Adrenal gland (tissue), 12 donors: ENCODE results near the gene VIPR2. TPM values are rescaled to one million over a fixed set of nuclear protein-coding genes. Genes with fewer than 3 reads are reported as not detected.

ENCODE experiments used
- DNase-seq, 7 donors: peaks; one replicate each; pipeline ENCODE4 v3.0.0-alpha.2; 2019 to 2020
- H3K27ac ChIP-seq, 5 donors: fragments of 200-600 bp; sonication (generic) in 4 of 5; 1 replicate in 3 of 5; 2 replicates in 2 of 5; pipeline versions ENCODE4 v1.5.1 to v1.8.0; 2016 to 2020; ENCODE audit warnings: mild to moderate bottlenecking in 1 of 5
- H3K27me3 ChIP-seq: fragments of 200-600 bp; 2 replicates; pipeline ENCODE4 v1.8.0; 2021
- H3K36me3 ChIP-seq, 2 donors: fragments of 200-600 bp; replicated peaks in 1 of 2; 1 replicate in 1 of 2; 2 replicates in 1 of 2; pipeline versions ENCODE4 v1.5.1 to v1.8.0; 2018 to 2022
- H3K4me1 ChIP-seq, 2 donors: fragments of 200-600 bp; replicated peaks in 1 of 2; 1 replicate in 1 of 2; 2 replicates in 1 of 2; pipeline versions ENCODE4 v1.5.1 to v1.8.0; 2018 to 2021
- H3K4me3 ChIP-seq, 4 donors: fragments of 200-600 bp; sonication (generic) in 3 of 4; one replicate each; pipeline ENCODE4 v1.5.1; 2016 to 2018
- H3K9me3 ChIP-seq, 3 donors: fragments of 200-600 bp; sonication (generic) in 1 of 3; replicated peaks in 1 of 3; 1 replicate in 2 of 3; 2 replicates in 1 of 3; pipeline versions ENCODE4 v1.5.1 to v1.8.0; 2016 to 2021
- POLR2A ChIP-seq, 2 donors: fragments of 450-650 bp; IDR thresholded peaks; one replicate each; pipeline ENCODE4 v1.6.1; 2017; ENCODE audit warnings: antibody characterized with exemption in 2 of 2, mild to moderate bottlenecking in 2 of 2, moderate library complexity in 1 of 2
- WGBS, 4 donors: extraction: QIAGEN DNeasy Blood & Tissue Kit in 2 of 4; methylation state at CpG; one replicate each; pipeline versions ENCODE4 v1.1.5 to v1.1.7; 2013 to 2017; 5-methylcytosine and 5-hydroxymethylcytosine counted together
- intact Hi-C, 2 donors: fragments of 100-400 bp; cut with DNase I; formaldehyde crosslinking; loops; one replicate each; pipeline versions ENCODE4 v1.14.1 to v1.15.0; 2022 to 2023
- polyA plus RNA-seq, 3 donors: library from polyadenylated mRNA; stranded (reverse); fragments of 200-250 nt in 2 of 3; fragments of 350-450 nt in 1 of 3; fragmentation: Illumina TruSeq in 1 of 3; extraction: RNeasy Lipid Tissue Mini Kit (QIAGEN cat#74804) in 1 of 3; gene quantifications; one replicate each; pipeline ENCODE4 v1.2.3, GENCODE V29; 2013 to 2014
- total RNA-seq, 9 donors: library from RNA; depleted of rRNA in 4 of 9; stranded (reverse); fragments of >200 nt in 4 of 9; fragments of 120-200 nt in 1 of 9; fragmentation: NEBNext Ultra II Directional in 1 of 9; extraction: Animal tissue kit (Norgen Biotek cat#: 25700) in 1 of 9; gene quantifications; one replicate each; pipeline versions ENCODE4 v1.1.0 to v1.2.4, GENCODE V29; 2013 to 2023
- TF ChIP-seq, protein P1 (sequence below), 6 experiments: fragments of 450-650 bp in 4 of 6; fragments of 200-600 bp in 2 of 6; sonication (generic) in 1 of 6; IDR thresholded peaks; 1 replicate in 5 of 6; 2 replicates in 1 of 6; pipeline versions ENCODE4 v1.5.1 to v1.8.0; 2016 to 2021; ENCODE audit warnings: antibody characterized with exemption in 6 of 6, mild to moderate bottlenecking in 2 of 6, moderate library complexity in 1 of 6
- donor health status: healthy with polysubstance abuse.
- donor health status: Bipolar disorder and iron deficiency.
- donor health status: DM: yes; HTN: yes; CAD: no.
- donor health status: DM: no; HTN: no; CAD: no.
- donor health status: DM: no; HTN: no; CAD: no.
- donor health status: DM: yes; HTN: yes; CAD: no.

Gene VIPR2
- total and polyA plus RNA-seq, 12 donors: 0.06 to 3.8 (median 0.80) TPM

DNA sequence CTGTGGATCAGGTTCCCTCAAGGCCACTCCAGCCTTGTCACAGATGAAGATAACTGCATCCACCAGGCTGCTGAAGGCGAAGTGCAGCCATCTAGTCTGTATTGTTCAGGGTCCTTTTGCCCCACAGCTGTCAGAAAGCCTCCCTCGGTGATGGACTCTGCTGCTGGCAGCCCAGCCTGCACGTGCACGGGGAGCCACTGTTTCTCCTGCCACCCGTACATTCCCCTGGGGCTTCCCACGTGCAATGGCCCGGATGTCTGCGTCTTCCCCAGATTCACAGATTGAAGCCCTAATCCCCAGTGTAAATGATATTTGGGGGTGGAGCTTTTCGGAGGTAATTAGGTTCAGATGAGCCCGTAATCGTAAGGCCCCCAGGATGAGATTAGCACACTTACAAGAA lies 46.6 kb upstream of the VIPR2 start:
- H3K4me3 ChIP-seq: no peak overlapping the region
- no peak overlapping the region for H3K27ac ChIP-seq
- no peaks in the 10 kb centered on the region for H3K36me3 ChIP-seq
- intact Hi-C loops: no loop called here
- 54 to 63% (median 60%) methylated on average over 11 of the region's 11 CpGs for WGBS, 4 donors
- peaks cover 6 to 7% of the 10 kb centered on the region in 2 donors for H3K4me1 ChIP-seq
- no peaks in the 10 kb centered on the region for H3K9me3 ChIP-seq
- no peaks in the 10 kb centered on the region for H3K27me3 ChIP-seq
- no peak for DNase-seq
- no peak for TF ChIP-seq POLR2A (IDR thresholded peaks at IDR 0.05)
- TF ChIP-seq, protein P1, sequence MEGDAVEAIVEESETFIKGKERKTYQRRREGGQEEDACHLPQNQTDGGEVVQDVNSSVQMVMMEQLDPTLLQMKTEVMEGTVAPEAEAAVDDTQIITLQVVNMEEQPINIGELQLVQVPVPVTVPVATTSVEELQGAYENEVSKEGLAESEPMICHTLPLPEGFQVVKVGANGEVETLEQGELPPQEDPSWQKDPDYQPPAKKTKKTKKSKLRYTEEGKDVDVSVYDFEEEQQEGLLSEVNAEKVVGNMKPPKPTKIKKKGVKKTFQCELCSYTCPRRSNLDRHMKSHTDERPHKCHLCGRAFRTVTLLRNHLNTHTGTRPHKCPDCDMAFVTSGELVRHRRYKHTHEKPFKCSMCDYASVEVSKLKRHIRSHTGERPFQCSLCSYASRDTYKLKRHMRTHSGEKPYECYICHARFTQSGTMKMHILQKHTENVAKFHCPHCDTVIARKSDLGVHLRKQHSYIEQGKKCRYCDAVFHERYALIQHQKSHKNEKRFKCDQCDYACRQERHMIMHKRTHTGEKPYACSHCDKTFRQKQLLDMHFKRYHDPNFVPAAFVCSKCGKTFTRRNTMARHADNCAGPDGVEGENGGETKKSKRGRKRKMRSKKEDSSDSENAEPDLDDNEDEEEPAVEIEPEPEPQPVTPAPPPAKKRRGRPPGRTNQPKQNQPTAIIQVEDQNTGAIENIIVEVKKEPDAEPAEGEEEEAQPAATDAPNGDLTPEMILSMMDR (IDR thresholded peaks at IDR 0.05): no peak

DNA sequence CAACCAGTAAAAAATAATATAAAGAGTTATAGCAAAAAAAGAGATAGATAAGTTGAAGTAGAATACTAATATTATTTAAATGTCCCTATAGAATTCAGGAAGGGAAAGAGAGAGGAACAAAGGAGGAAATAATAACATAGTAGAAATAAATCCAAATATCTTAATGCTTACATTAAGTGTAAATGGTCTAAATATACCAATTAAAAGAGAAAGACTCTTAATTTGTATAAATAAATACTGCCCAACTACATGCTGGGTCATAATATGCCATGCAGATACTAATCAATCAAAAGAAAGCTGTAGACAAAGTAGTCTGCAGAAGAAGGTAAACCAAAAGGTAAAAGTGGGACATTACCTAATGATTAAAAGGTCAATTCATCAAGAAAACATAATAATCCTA lies 43.3 kb upstream of the VIPR2 start:
- intact Hi-C loops: no loop called here
- Histone ChIP-seq H3K9me3 (no peaks in the 10 kb centered on the region), H3K4me1 (no peaks in the 10 kb centered on the region), H3K4me3 (no peak overlapping the region), H3K27ac (no peak overlapping the region), H3K36me3 (no peaks in the 10 kb centered on the region), H3K27me3 (no peaks in the 10 kb centered on the region)
- DNase-seq: no peak
- TF ChIP-seq, protein P1 (IDR thresholded peaks at IDR 0.05): no peak
- no peak for TF ChIP-seq POLR2A (IDR thresholded peaks at IDR 0.05)

DNA sequence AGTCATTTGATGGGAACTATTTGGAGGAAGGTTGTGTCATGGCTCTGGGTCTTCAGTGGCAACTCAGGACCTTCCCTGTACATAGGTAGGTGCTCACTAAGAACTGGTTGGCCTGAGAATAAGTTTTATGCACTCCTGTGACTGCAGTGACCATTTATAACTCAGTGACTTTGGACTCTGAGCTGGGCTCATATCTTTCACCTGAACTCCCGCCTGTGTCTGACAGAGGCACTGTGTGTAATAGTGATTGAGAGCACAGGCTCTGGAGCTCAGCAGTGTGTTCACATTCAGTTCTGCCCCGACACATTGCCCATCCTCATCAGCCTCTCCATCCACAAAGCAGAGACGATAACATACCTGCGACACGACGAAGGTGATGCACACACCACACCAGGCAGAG lies 34.6 kb upstream of the VIPR2 start:
- Histone ChIP-seq H3K4me1 (no peaks in the 10 kb centered on the region), H3K27me3 (no peaks in the 10 kb centered on the region), H3K9me3 (no peaks in the 10 kb centered on the region), H3K36me3 (no peaks in the 10 kb centered on the region), H3K27ac (no peak overlapping the region), H3K4me3 (no peak overlapping the region)
- WGBS, 4 donors: 84 to 92% (median 91%) methylated on average over 6 of the region's 6 CpGs
- DNase-seq: no peak
- intact Hi-C loops: no loop called here
- no peak for TF ChIP-seq POLR2A (IDR thresholded peaks at IDR 0.05)
- TF ChIP-seq, protein P1 (IDR thresholded peaks at IDR 0.05): no peak

DNA sequence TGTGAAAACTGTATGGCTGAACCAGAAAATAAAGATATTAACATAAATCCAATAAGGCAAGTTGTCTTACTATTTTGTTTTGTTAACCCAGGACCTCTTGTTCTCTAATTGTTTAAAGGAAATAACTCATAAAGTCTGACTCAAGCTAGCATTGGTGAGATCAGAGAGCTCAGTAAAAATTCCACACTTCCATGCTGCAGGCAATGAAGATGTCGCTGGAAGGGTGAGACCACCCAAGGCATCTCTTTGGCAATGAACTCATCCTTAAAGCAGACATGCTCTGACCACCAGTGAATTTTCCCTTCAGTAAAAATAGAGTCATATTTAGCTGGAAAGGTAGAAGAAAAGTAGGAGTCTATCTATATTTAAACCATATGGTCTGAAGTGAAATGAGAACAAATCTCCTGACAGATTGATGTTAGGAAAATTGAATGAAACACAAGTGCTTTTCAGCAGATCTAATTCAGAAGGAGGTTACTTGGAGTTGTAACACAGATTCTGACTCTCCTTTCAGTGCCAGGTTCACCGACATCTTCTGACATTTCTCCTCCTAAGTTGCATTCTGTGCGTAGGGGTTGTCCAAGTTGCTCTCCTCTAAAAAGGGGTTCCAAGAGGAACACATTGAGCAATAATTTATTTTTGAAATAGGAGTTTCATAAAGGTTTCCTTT lies 32.8 kb upstream of the VIPR2 start:
- H3K4me3 ChIP-seq: no peak overlapping the region
- H3K4me1 ChIP-seq: no peaks in the 10 kb centered on the region
- H3K27ac ChIP-seq: no peak overlapping the region
- no peaks in the 10 kb centered on the region for H3K36me3 ChIP-seq
- no peak for TF ChIP-seq POLR2A (IDR thresholded peaks at IDR 0.05)
- TF ChIP-seq, protein P1 (IDR thresholded peaks at IDR 0.05): no peak
- 59 to 70% (median 64%) methylated on average over 3 of the region's 3 CpGs for WGBS, 4 donors
- DNase-seq: no peak
- H3K9me3 ChIP-seq: no peaks in the 10 kb centered on the region
- intact Hi-C loops: no loop called here
- no peaks in the 10 kb centered on the region for H3K27me3 ChIP-seq
